H1 (cell line): ENCODE data around the gene LYRM4. TPM values are rescaled to one million over a fixed set of nuclear protein-coding genes. Genes with fewer than 3 reads are reported as not detected.

ENCODE experiments used
- CBX5 ChIP-seq: fragments of 300-800, 300-1000 bp; sonication (generic); IDR thresholded peaks from 2 replicates; pipeline ENCODE4 v1.7.1; 2016; ENCODE audit warnings: antibody characterized with exemption, low read length, low read depth
- RBBP5 ChIP-seq: IDR thresholded peaks from 2 replicates; pipeline ENCODE4 v1.7.1; 2012; ENCODE audit warnings: low read depth, mild to moderate bottlenecking, inconsistent platforms, low read length, moderate library complexity, borderline replicate concordance
- polyA plus RNA-seq, 7 experiments: library from polyadenylated mRNA; depleted of rRNA in 3 of 7; stranded (reverse) in 5 of 7; unstranded in 2 of 7; fragments of >200 nt in 5 of 7; fragments of 200-250 nt in 2 of 7; gene quantifications; 1 replicate in 5 of 7; 2 replicates in 1 of 7; 4 replicates in 1 of 7; pipeline versions ENCODE4 v1.2.1 to v1.2.3, GENCODE V29; 2011 to 2013; ENCODE audit warnings: missing spikeins in 2 of 7, mixed read lengths in 2 of 7
- total RNA-seq: library from RNA; stranded (reverse); fragmentation: NEBNext Ultra II Directional; extraction: Animal tissue kit (Norgen Biotek cat#: 25700); gene quantifications from 2 replicates; pipeline ENCODE4 v1.2.1, GENCODE V29; 2021

LYRM4 gene
- total and polyA plus RNA-seq, 2 of the 8 experiments (the other 6 are each of a cell fraction or from before 2014, with no cell fraction given), result 56.6 to 62.8 TPM

DNA sequence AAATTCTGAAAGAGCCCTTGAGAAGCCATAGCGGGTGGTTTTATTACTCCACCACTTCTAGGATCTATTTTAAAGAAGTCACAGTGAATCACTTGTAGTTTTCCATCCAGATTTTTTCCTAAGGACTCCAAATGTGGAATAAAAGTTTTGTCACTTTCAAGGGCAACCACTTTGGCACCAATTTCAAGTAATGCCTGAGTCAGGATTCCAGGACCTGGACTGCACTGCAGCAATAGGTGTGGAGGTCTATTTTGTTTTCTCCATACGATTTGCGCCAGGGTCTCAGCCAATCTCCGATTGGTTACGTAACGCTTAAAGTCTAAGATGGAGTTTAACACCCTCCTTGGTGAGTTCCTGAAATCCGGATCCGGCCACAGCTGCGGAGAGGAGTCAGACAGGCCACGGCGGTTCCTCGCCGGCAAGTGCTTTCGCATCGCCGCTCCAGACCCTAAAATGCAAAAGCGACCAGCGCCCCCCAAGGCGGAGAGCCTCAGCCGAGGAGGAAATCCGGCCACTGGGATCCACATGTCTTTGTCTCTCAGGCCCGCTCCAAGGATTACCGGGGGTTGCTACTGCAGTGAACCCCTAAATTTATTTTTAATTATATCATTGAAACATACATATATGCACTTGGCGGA, 194.2 kb downstream of the LYRM4 start (continued):
- TF ChIP-seq RBBP5, result no peak
- TF ChIP-seq CBX5, result no peak
- TF ChIP-seq, all 59 proteins: peak for 0
